ENCODE results near the gene ZNF169. TPM values are rescaled to one million over a fixed set of nuclear protein-coding genes. Genes with fewer than 3 reads are reported as not detected.
"Not testable (repeated sequence)": the region's sequence is repeated elsewhere in the genome, so short reads cannot be mapped to it uniquely, and the experiment has no call there.

ZNF169 gene
- total and polyA plus RNA-seq, 2 donors (not counting 1 experiment from before 2014, with no cell fraction given): 19.0 to 26.9 TPM

- no peak overlapping the region for H3K4me2 ChIP-seq (replicated peaks; ENCODE audit: low read depth, low read length, poor library complexity, severe bottlenecking)
- peaks cover 0 to 2% (median 0%) of the 10 kb centered on the region in 4 experiments for H3K27me3 ChIP-seq (replicated peaks in 1 of 4; ENCODE audit: control extremely low read depth in 1 of 4, control insufficient read depth in 3 of 4, insufficient read depth in 4 of 4, low read length in 3 of 4)
- Mint-ChIP-seq H3K9me3 (ENCODE audit: insufficient read depth) (peaks cover 2% of the 10 kb centered on the region), H3K4me3 (no peak overlapping the region), H3K27ac (no peak overlapping the region), H3K27me3 (peaks cover 13% of the 10 kb centered on the region), H3K4me1 (no peaks in the 10 kb centered on the region)
- no peak for DNase-seq
- intact Hi-C loops (cut with micrococcal nuclease): no loop called here
- H4K20me1 ChIP-seq (ENCODE audit: control insufficient read depth, insufficient read depth, low read length, poor library complexity, severe bottlenecking): no peaks in the 10 kb centered on the region
- H3K9ac ChIP-seq (ENCODE audit: low read length): no peak overlapping the region
- TF ChIP-seq EZH2 (IDR thresholded peaks at IDR 0.05; ENCODE audit: borderline replicate concordance, insufficient read depth, low read depth, low read length, poor library complexity, severe bottlenecking): no peak
- no peak for TF ChIP-seq CTCF (IDR thresholded peaks at IDR 0.05)
- H3K36me3 ChIP-seq (replicated peaks in 1 of 2; ENCODE audit: control extremely low read depth in 1 of 2, control insufficient read depth in 1 of 2, extremely low read depth in 1 of 2, insufficient read depth in 2 of 2, low read length in 1 of 2): no peaks in the 10 kb centered on the region
- peaks cover 0 to 12% (median 0%) of the 10 kb centered on the region in 3 donors for H3K9me3 ChIP-seq (ENCODE audit: control extremely low read depth in 1 of 3, control insufficient read depth in 2 of 3, insufficient read depth in 1 of 3, low read length in 2 of 3)
- ChIA-PET POLR2A (no interaction called here), CTCF (interaction anchor here (1.3 kb wide), 1 partner anchor 9 kb away, joined by 3 read pairs; no protein-coding TSS in a partner anchor)
- no peak overlapping the region for H3K4me3 ChIP-seq (ENCODE audit: control extremely low read depth in 1 of 5, extremely low read depth in 1 of 5, insufficient read depth in 1 of 5, low read depth in 2 of 5, low read length in 4 of 5)
- ATAC-seq (ENCODE audit: low read depth): no peak
- no peak overlapping the region for H3K27ac ChIP-seq (ENCODE audit: low read length in 2 of 2)
- no peaks in the 10 kb centered on the region for H3K79me2 ChIP-seq (ENCODE audit: control insufficient read depth, insufficient read depth, low read length)
- WGBS (ENCODE audit: insufficient coverage): no CpG with 5 or more reads among the region's 1 CpG
- no peak overlapping the region for H2AFZ ChIP-seq (ENCODE audit: insufficient read depth, low read depth, low read length, poor library complexity, severe bottlenecking)
- H3K4me1 ChIP-seq (ENCODE audit: control insufficient read depth in 2 of 2, insufficient read depth in 2 of 2, low read length in 2 of 2): no peaks in the 10 kb centered on the region
Observed at GRCh38 chr9:94222870-94223269, 36.2 kb upstream of the ZNF169 start.

DNA sequence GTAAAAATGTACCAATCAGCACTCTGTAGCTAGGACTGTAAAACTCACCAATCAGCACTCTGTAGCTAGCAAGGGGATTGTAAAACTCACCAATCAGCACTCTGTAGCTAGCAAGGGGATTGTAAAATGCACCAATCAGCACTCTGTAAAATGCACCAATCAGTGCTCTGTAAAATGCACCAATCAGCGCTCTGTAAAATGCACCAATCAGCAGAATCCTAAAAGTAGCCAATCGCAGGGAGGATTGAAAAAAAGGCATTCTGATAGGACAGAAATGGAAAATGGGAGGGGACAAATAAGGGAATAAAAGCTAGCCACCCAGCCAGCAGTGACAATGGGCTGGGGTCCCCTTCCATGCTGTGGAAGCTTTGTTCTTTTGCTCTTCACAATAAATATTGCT, 33.7 kb upstream of the ZNF169 start:
- DNase-seq; H3K36me3 ChIP-seq (replicated peaks in 1 of 2; ENCODE audit: control extremely low read depth in 1 of 2, control insufficient read depth in 1 of 2, extremely low read depth in 1 of 2, insufficient read depth in 2 of 2, low read length in 1 of 2); H3K4me3 Mint-ChIP-seq; intact Hi-C loops (cut with micrococcal nuclease); H3K4me2 ChIP-seq (replicated peaks; ENCODE audit: low read depth, low read length, poor library complexity, severe bottlenecking); H3K4me3 ChIP-seq (ENCODE audit: control extremely low read depth in 1 of 5, extremely low read depth in 1 of 5, insufficient read depth in 1 of 5, low read depth in 2 of 5, low read length in 4 of 5); ATAC-seq (ENCODE audit: low read depth); H3K27ac Mint-ChIP-seq; H3K27ac ChIP-seq (ENCODE audit: low read length in 2 of 2); H3K4me1 Mint-ChIP-seq; H3K79me2 ChIP-seq (ENCODE audit: control insufficient read depth, insufficient read depth, low read length); POLR2A ChIA-PET; H2AFZ ChIP-seq (ENCODE audit: insufficient read depth, low read depth, low read length, poor library complexity, severe bottlenecking); H4K20me1 ChIP-seq (ENCODE audit: control insufficient read depth, insufficient read depth, low read length, poor library complexity, severe bottlenecking); H3K27me3 ChIP-seq (replicated peaks in 1 of 4; ENCODE audit: control extremely low read depth in 1 of 4, control insufficient read depth in 3 of 4, insufficient read depth in 4 of 4, low read length in 3 of 4); H3K9ac ChIP-seq (ENCODE audit: low read length); H3K4me1 ChIP-seq (ENCODE audit: control insufficient read depth in 2 of 2, insufficient read depth in 2 of 2, low read length in 2 of 2): not testable (repeated sequence)
- Mint-ChIP-seq H3K9me3 (ENCODE audit: insufficient read depth) (peaks cover 13% of the 10 kb centered on the region), H3K27me3 (peaks cover 22% of the 10 kb centered on the region)
- H3K9me3 ChIP-seq (ENCODE audit: control extremely low read depth in 1 of 3, control insufficient read depth in 2 of 3, insufficient read depth in 1 of 3, low read length in 2 of 3): peaks cover 0 to 20% (median 3%) of the 10 kb centered on the region in 3 donors
- no CpG with 5 or more reads among the region's 2 CpGs for WGBS (ENCODE audit: insufficient coverage)
- CTCF ChIA-PET: interaction anchor here (1.5 to 2.8 kb wide), 2 partner anchors 8 to 11 kb away, joined by 3 to 10 read pairs; no protein-coding TSS in a partner anchor

Data from B cell (primary cell).